K562 (cell line): ENCODE results near the gene GZMM. TPM values are rescaled to one million over a fixed set of nuclear protein-coding genes. Genes with fewer than 3 reads are reported as not detected.

Experiments used
- DACH1 ChIP-seq: fragments of 450-650 bp; IDR thresholded peaks from 2 replicates; pipeline ENCODE4 v1.6.1; 2018; ENCODE audit not compliant: partially characterized antibody
- GABPA ChIP-seq: fragments of 200-800 bp; sonication (Bioruptor generic); conservative IDR thresholded peaks from 2 replicates; pipeline ENCODE4 v1.6.1; 2016; ENCODE audit warnings: low read depth, missing genetic modification characterization, missing compliant biosample characterization
- HDGF ChIP-seq: fragments of 450-650 bp; IDR thresholded peaks from 2 replicates; pipeline ENCODE4 v1.6.1; 2016
- HLTF ChIP-seq: fragments of 450-650 bp; IDR thresholded peaks from 2 replicates; pipeline ENCODE4 v1.6.1; 2016
- SMARCA5 ChIP-seq: fragments of 450-650 bp; IDR thresholded peaks from 2 replicates; pipeline ENCODE4 v1.6.1; 2016
- TCF7 ChIP-seq: sonication (generic); IDR thresholded peaks from 2 replicates; pipeline ENCODE4 v1.6.1; 2016; ENCODE audit warnings: antibody characterized with exemption, borderline replicate concordance
- polyA plus RNA-seq, 8 experiments: library from polyadenylated mRNA; depleted of rRNA in 4 of 8; stranded (reverse) in 5 of 8; unstranded in 3 of 8; fragments of >200 nt; fragmentation: Nextera tagmentation in 2 of 8; fragmentation: Illumina TruSeq in 1 of 8; extraction: Ambion mirVana in 2 of 8; extraction: Trizol in 1 of 8; gene quantifications; 2 replicates each; pipeline versions ENCODE4 v1.2.1 to v1.2.3, GENCODE V29; 2011 to 2014; ENCODE audit warnings: inconsistent platforms in 1 of 8, missing spikeins in 1 of 8
- total RNA-seq, 7 experiments: library from RNA; depleted of rRNA in 6 of 7; stranded (reverse); fragments of >200 nt in 6 of 7; fragmentation: Illumina TruSeq in 2 of 7; extraction: Trizol in 2 of 7; gene quantifications; 2 replicates each; pipeline versions ENCODE4 v1.2.1 to v1.2.3, GENCODE V29; 2011 to 2021; ENCODE audit warnings: low replicate concordance in 1 of 7
- TF ChIP-seq, protein P1 (sequence below), 2 experiments: fragments of 450-650 bp; IDR thresholded peaks; 2 replicates each; pipeline ENCODE4 v1.6.1; 2016; ENCODE audit warnings: mild to moderate bottlenecking in 2 of 2, borderline replicate concordance in 1 of 2, low read depth in 1 of 2, moderate library complexity in 1 of 2
- TF ChIP-seq, protein P2 (sequence below), 2 experiments: fragments of 450-650 bp; IDR thresholded peaks; 2 replicates each; pipeline ENCODE4 v1.6.1; 2016

Gene GZMM
- total and polyA plus RNA-seq, 9 of the 15 experiments (the other 6 are each of a cell fraction or from before 2014, with no cell fraction given): 0.08 to 2.6 (median 0.70) TPM; not detected in 2

DNA sequence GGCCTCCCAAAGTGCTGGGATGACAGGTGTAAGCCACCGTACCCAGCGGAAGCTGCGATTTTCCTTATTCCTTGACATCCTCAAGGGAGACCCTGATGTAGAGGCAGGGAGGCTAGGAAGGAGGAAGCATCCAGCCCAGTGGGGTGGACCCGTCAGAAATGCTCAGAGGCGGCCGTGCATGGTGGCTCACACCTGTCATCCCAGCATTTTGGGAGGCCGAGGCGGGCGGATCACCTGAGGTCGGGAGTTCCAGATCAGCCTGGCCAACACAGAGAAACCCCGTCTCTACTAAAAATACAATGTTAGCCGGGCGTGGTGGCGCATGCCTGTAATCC is 11.6 kb downstream of the GZMM start (continued):
- TF ChIP-seq, protein P1, sequence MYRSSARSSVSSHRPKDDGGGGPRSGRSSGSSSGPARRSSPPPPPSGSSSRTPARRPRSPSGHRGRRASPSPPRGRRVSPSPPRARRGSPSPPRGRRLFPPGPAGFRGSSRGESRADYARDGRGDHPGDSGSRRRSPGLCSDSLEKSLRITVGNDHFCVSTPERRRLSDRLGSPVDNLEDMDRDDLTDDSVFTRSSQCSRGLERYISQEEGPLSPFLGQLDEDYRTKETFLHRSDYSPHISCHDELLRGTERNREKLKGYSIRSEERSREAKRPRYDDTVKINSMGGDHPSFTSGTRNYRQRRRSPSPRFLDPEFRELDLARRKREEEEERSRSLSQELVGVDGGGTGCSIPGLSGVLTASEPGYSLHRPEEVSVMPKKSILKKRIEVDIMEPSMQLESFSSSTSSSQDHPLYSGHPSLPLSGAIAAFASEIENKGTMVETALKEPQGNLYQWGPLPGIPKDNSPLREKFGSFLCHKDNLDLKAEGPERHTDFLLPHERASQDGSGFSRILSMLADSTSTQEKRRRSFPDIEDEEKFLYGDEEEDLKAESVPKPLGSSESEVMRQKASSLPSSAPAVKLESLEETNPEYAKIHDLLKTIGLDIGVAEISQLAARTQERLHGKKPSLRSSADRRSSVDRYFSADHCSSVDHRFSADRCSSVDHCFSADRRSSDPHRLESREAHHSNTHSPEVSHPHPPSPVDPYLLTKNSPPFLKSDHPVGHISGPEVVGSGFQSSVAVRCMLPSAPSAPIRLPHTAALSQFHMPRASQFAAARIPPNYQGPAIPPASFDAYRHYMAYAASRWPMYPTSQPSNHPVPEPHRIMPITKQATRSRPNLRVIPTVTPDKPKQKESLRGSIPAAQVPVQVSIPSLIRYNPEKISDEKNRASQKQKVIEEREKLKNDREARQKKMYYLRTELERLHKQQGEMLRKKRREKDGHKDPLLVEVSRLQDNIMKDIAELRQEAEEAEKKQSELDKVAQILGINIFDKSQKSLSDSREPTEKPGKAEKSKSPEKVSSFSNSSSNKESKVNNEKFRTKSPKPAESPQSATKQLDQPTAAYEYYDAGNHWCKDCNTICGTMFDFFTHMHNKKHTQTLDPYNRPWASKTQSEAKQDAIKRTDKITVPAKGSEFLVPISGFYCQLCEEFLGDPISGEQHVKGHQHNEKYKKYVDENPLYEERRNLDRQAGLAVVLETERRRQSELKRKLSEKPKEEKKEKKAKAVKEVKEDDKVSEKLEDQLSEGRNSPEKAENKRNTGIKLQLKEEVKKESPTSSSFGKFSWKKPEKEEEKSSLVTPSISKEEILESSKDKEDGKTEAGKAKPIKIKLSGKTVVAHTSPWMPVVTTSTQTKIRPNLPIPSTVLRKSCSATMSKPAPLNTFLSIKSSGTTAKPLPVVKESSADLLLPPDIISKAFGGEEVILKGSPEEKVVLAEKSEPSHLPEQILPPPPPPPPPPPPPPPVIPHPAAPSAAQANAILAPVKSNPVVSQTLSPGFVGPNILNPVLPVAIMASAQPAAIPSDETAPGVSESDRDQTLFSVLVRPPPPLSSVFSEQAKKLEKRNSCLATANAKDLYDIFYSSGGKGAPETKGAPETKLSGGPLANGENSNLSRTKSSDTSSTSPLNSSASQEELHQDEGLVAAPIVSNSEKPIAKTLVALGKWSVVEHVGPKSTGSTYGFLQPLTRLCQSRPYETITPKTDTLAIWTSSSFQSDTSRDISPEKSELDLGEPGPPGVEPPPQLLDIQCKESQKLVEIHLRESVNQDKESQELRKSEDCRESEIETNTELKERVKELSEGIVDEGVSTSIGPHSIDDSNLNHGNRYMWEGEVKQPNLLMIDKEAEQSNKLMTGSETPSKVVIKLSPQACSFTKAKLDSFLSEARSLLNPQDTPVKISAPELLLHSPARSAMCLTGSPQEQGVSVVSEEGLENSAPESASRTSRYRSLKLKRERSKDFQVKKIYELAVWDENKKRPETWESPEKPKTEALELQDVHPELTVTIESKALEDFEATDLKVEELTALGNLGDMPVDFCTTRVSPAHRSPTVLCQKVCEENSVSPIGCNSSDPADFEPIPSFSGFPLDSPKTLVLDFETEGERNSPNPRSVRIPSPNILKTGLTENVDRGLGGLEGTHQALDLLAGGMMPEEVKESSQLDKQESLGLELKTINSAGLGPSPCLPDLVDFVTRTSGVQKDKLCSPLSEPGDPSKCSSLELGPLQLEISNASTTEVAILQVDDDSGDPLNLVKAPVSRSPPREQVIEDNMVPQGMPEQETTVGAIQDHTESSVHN (IDR thresholded peaks at IDR 0.05; ENCODE audit: borderline replicate concordance in 1 of 2, low read depth in 1 of 2): no peak
- TF ChIP-seq, protein P2, sequence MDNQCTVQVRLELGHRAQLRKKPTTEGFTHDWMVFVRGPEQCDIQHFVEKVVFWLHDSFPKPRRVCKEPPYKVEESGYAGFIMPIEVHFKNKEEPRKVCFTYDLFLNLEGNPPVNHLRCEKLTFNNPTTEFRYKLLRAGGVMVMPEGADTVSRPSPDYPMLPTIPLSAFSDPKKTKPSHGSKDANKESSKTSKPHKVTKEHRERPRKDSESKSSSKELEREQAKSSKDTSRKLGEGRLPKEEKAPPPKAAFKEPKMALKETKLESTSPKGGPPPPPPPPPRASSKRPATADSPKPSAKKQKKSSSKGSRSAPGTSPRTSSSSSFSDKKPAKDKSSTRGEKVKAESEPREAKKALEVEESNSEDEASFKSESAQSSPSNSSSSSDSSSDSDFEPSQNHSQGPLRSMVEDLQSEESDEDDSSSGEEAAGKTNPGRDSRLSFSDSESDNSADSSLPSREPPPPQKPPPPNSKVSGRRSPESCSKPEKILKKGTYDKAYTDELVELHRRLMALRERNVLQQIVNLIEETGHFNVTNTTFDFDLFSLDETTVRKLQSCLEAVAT (IDR thresholded peaks at IDR 0.05): 0 out of 4 replicates have a peak, but pooled peaks of 1 of the 2 experiments have one; percentile 59
- TF ChIP-seq DACH1: no peak
- peak; percentile 73 for TF ChIP-seq SMARCA5
- 0 out of 2 replicates have a peak, but pooled peaks have one; percentile 26 for TF ChIP-seq HDGF
- 0 out of 2 replicates have a peak, but pooled peaks have one; percentile 70 for TF ChIP-seq HLTF
- 0 out of 2 replicates have a peak, but pooled peaks have one; percentile 3 for TF ChIP-seq TCF7
- no peak for TF ChIP-seq GABPA (tag)
- TF ChIP-seq, all 486 proteins: peak for 5
